GM19372 (cell line): ENCODE data around the gene SS18L1.
A peak's percentile ranks its signal among the peaks of the same experiment; 100 is the strongest.

Source experiments
- ATAC-seq: cut with Tn5 transposase; IDR thresholded peaks from one replicate; pipeline ENCODE4 v1.9.1; 2021; ENCODE audit warnings: mild to moderate bottlenecking, low read depth, moderate library complexity; ENCODE audit not compliant: unreplicated experiment

SS18L1 gene

GRCh38 chr20:62119591-62120364, 23.8 kb upstream of the SS18L1 start:
- no peak for ATAC-seq

GRCh38 chr20:62120365-62120762, 23.2 kb upstream of the SS18L1 start:
- ATAC-seq, result no peak

GRCh38 chr20:62120990-62121775, 22.4 kb upstream of the SS18L1 start:
- ATAC-seq, result peak; percentile 17

- ATAC-seq, result peak; percentile 73
Observed at GRCh38 chr20:62121776-62122653, 21.6 kb upstream of the SS18L1 start, which contains the start of gene LSM14B. TSS of gene LSM14B (plus strand) at chr20:62122475. CDS start at chr20:62122667, 192 bp downstream.

GRCh38 chr20:62122654-62123449, 20.7 kb upstream of the SS18L1 start:
- ATAC-seq, result peak; percentile 8

- ATAC-seq, result no peak
Observed at GRCh38 chr20:62123450-62124118, 20.0 kb upstream of the SS18L1 start.

- ATAC-seq, result no peak
Observed at GRCh38 chr20:62126141-62126540, 17.4 kb upstream of the SS18L1 start.

GRCh38 chr20:62127799-62128198, 15.8 kb upstream of the SS18L1 start:
- ATAC-seq, result no peak

GRCh38 chr20:62128502-62128901, 15.1 kb upstream of the SS18L1 start:
- no peak for ATAC-seq

GRCh38 chr20:62129731-62130531, 13.6 kb upstream of the SS18L1 start:
- ATAC-seq, result no peak

- ATAC-seq, result no peak
Observed at GRCh38 chr20:62131560-62132320, 11.8 kb upstream of the SS18L1 start.

GRCh38 chr20:62132421-62132820, 11.1 kb upstream of the SS18L1 start:
- ATAC-seq, result no peak

GRCh38 chr20:62133051-62133845, 10.3 kb upstream of the SS18L1 start:
- ATAC-seq, result no peak

GRCh38 chr20:62133864-62134263, 9.7 kb upstream of the SS18L1 start:
- no peak for ATAC-seq

GRCh38 chr20:62134735-62135231, 8.8 kb upstream of the SS18L1 start:
- no peak for ATAC-seq

- ATAC-seq, result no peak
Observed at GRCh38 chr20:62135573-62136266, 7.8 kb upstream of the SS18L1 start.
